ENCODE results near the gene MRPS34. TPM values are rescaled to one million over a fixed set of nuclear protein-coding genes. Genes with fewer than 3 reads are reported as not detected.

MRPS34 gene
- total RNA-seq, 1 donor from 2014 or later = 70.9 TPM

- no peak overlapping the region for H3K27ac Mint-ChIP-seq (ENCODE audit: unreplicated experiment)
- DNase-seq (ENCODE audit: extremely low spot score, unreplicated experiment) = peak; percentile 84
- no peaks in the 10 kb centered on the region for H3K27me3 Mint-ChIP-seq (ENCODE audit: unreplicated experiment)
- no peak overlapping the region for H3K4me3 Mint-ChIP-seq (ENCODE audit: unreplicated experiment)
- no peaks in the 10 kb centered on the region for H3K9me3 Mint-ChIP-seq (ENCODE audit: unreplicated experiment)
- no peaks in the 10 kb centered on the region for H3K4me1 Mint-ChIP-seq (ENCODE audit: unreplicated experiment)
- no peak for TF ChIP-seq CTCF (IDR thresholded peaks at IDR 0.05)
- peaks cover 4% of the 10 kb centered on the region for H3K36me3 Mint-ChIP-seq (ENCODE audit: unreplicated experiment)
These were observed 19.2 kb upstream of the MRPS34 start for GRCh38 chr16:1791943-1792812.

GRCh38 chr16:1791256-1791942, 18.5 kb upstream of the MRPS34 start:
- H3K4me3 Mint-ChIP-seq (ENCODE audit: unreplicated experiment) = no peak overlapping the region
- peak; percentile 83 for DNase-seq (ENCODE audit: extremely low spot score, unreplicated experiment)
- no peaks in the 10 kb centered on the region for H3K9me3 Mint-ChIP-seq (ENCODE audit: unreplicated experiment)
- no peak for TF ChIP-seq CTCF (IDR thresholded peaks at IDR 0.05)
- H3K27ac Mint-ChIP-seq (ENCODE audit: unreplicated experiment) = no peak overlapping the region
- no peaks in the 10 kb centered on the region for H3K4me1 Mint-ChIP-seq (ENCODE audit: unreplicated experiment)
- H3K36me3 Mint-ChIP-seq (ENCODE audit: unreplicated experiment) = peaks cover 5% of the 10 kb centered on the region
- H3K27me3 Mint-ChIP-seq (ENCODE audit: unreplicated experiment) = no peaks in the 10 kb centered on the region

GRCh38 chr16:1790611-1791255, 17.8 kb upstream of the MRPS34 start:
- Mint-ChIP-seq H3K9me3 (ENCODE audit: unreplicated experiment) (no peaks in the 10 kb centered on the region), H3K4me3 (ENCODE audit: unreplicated experiment) (no peak overlapping the region), H3K27ac (ENCODE audit: unreplicated experiment) (no peak overlapping the region), H3K4me1 (ENCODE audit: unreplicated experiment) (no peaks in the 10 kb centered on the region), H3K27me3 (ENCODE audit: unreplicated experiment) (no peaks in the 10 kb centered on the region), H3K36me3 (ENCODE audit: unreplicated experiment) (peaks cover 5% of the 10 kb centered on the region)
- TF ChIP-seq CTCF (IDR thresholded peaks at IDR 0.05) = no peak
- DNase-seq (ENCODE audit: extremely low spot score, unreplicated experiment) = peak; percentile 84

GRCh38 chr16:1790261-1790610, 17.3 kb upstream of the MRPS34 start:
- H3K27ac Mint-ChIP-seq (ENCODE audit: unreplicated experiment) = no peak overlapping the region
- no peaks in the 10 kb centered on the region for H3K27me3 Mint-ChIP-seq (ENCODE audit: unreplicated experiment)
- no peak overlapping the region for H3K4me3 Mint-ChIP-seq (ENCODE audit: unreplicated experiment)
- TF ChIP-seq CTCF (IDR thresholded peaks at IDR 0.05) = no peak
- H3K9me3 Mint-ChIP-seq (ENCODE audit: unreplicated experiment) = no peaks in the 10 kb centered on the region
- DNase-seq (ENCODE audit: extremely low spot score, unreplicated experiment) = no peak
- H3K36me3 Mint-ChIP-seq (ENCODE audit: unreplicated experiment) = peaks cover 5% of the 10 kb centered on the region
- no peaks in the 10 kb centered on the region for H3K4me1 Mint-ChIP-seq (ENCODE audit: unreplicated experiment)

- no peak for DNase-seq (ENCODE audit: extremely low spot score, unreplicated experiment)
- H3K27ac Mint-ChIP-seq (ENCODE audit: unreplicated experiment) = no peak overlapping the region
- H3K9me3 Mint-ChIP-seq (ENCODE audit: unreplicated experiment) = no peaks in the 10 kb centered on the region
- peaks cover 5% of the 10 kb centered on the region for H3K36me3 Mint-ChIP-seq (ENCODE audit: unreplicated experiment)
- no peak overlapping the region for H3K4me3 Mint-ChIP-seq (ENCODE audit: unreplicated experiment)
- H3K4me1 Mint-ChIP-seq (ENCODE audit: unreplicated experiment) = peaks cover 3% of the 10 kb centered on the region
- TF ChIP-seq CTCF (IDR thresholded peaks at IDR 0.05) = no peak
- no peaks in the 10 kb centered on the region for H3K27me3 Mint-ChIP-seq (ENCODE audit: unreplicated experiment)
These were observed 16.7 kb upstream of the MRPS34 start for GRCh38 chr16:1789643-1790045.
